Neural progenitor cell (in vitro differentiated cells): ENCODE results near the gene POR. TPM values are rescaled to one million over a fixed set of nuclear protein-coding genes. Genes with fewer than 3 reads are reported as not detected.

Experiments used
- DNase-seq: peaks from one replicate; pipeline ENCODE4 v3.0.0-alpha.2; 2016; ENCODE audit warnings: low spot score
- H2AFZ ChIP-seq: fragments of 200-600 bp; sonication (generic); replicated peaks from 2 replicates; pipeline ENCODE4 v1.6.1; 2016; ENCODE audit warnings: antibody characterized with exemption
- H3F3A ChIP-seq: fragments of 200-600 bp; sonication (generic); 2 replicates; pipeline ENCODE4 v1.6.1; 2016; ENCODE audit warnings: antibody characterized with exemption, low read depth
- H3K27ac ChIP-seq: fragments of 200-600 bp; sonication (generic); 2 replicates; pipeline ENCODE4 v1.5.1; 2016; ENCODE audit warnings: mild to moderate bottlenecking
- H3K27me3 ChIP-seq: fragments of 200-600 bp; sonication (generic); 2 replicates; pipeline ENCODE4 v1.6.1; 2016; ENCODE audit warnings: mild to moderate bottlenecking, moderate library complexity
- H3K36me3 ChIP-seq: fragments of 200-600 bp; sonication (generic); 2 replicates; pipeline ENCODE4 v1.5.1; 2016
- H3K4me1 ChIP-seq: fragments of 200-600 bp; sonication (generic); 2 replicates; pipeline ENCODE4 v1.6.1; 2016; ENCODE audit warnings: mixed run types
- H3K4me2 ChIP-seq: fragments of 200-600 bp; sonication (generic); 2 replicates; pipeline ENCODE4 v1.6.1; 2016
- H3K4me3 ChIP-seq: fragments of 200-600 bp; sonication (generic); 2 replicates; pipeline ENCODE4 v1.5.1; 2016
- H3K79me2 ChIP-seq: fragments of 200-600 bp; sonication (generic); 2 replicates; pipeline ENCODE4 v1.6.1; 2016; ENCODE audit warnings: low read depth
- H3K9ac ChIP-seq: fragments of 200-600 bp; sonication (generic); 2 replicates; pipeline ENCODE4 v1.6.1; 2016
- H3K9me3 ChIP-seq: fragments of 200-600 bp; sonication (generic); 2 replicates; pipeline ENCODE4 v1.5.1; 2016; ENCODE audit warnings: low read depth
- H4K20me1 ChIP-seq: fragments of 200-600 bp; sonication (generic); 2 replicates; pipeline ENCODE4 v1.6.1; 2016; ENCODE audit warnings: low read depth
- H3K27ac Mint-ChIP-seq: 3 replicates; pipeline ENCODE4 v1.8.0; 2021; ENCODE audit warnings: mixed read lengths
- H3K27me3 Mint-ChIP-seq: 2 replicates; pipeline ENCODE4 v1.8.0; 2022; ENCODE audit warnings: low read depth, mild to moderate bottlenecking, inconsistent platforms, moderate library complexity, mixed read lengths; ENCODE audit not compliant: insufficient read depth
- H3K36me3 Mint-ChIP-seq: 3 replicates; pipeline ENCODE4 v1.8.0; 2021; ENCODE audit warnings: mixed read lengths
- H3K4me1 Mint-ChIP-seq: 3 replicates; pipeline ENCODE4 v1.8.0; 2021; ENCODE audit warnings: mixed read lengths
- H3K4me3 Mint-ChIP-seq: 3 replicates; pipeline ENCODE4 v1.8.0; 2021; ENCODE audit warnings: mild to moderate bottlenecking, moderate library complexity, mixed read lengths
- H3K9me3 Mint-ChIP-seq: 3 replicates; pipeline ENCODE4 v1.8.0; 2020; ENCODE audit warnings: mixed read lengths
- EZH2 ChIP-seq: fragments of 200-600 bp; sonication (generic); IDR thresholded peaks from 2 replicates; pipeline ENCODE4 v1.6.1; 2017; ENCODE audit warnings: antibody characterized with exemption, mild to moderate bottlenecking, moderate library complexity
- EZH2phosphoT487 ChIP-seq: fragments of 200-600 bp; sonication (generic); IDR thresholded peaks from 2 replicates; pipeline ENCODE4 v1.6.1; 2017; ENCODE audit warnings: antibody characterized with exemption
- total RNA-seq: library from RNA; depleted of rRNA; stranded (reverse); fragments of >200 nt; gene quantifications from 2 replicates; pipeline ENCODE4 v1.2.3, GENCODE V29; 2015; ENCODE audit warnings: low replicate concordance
- TF ChIP-seq, protein P1 (sequence below): fragments of 200-600 bp; sonication (generic); IDR thresholded peaks from 2 replicates; pipeline ENCODE4 v1.5.1; 2017; ENCODE audit warnings: antibody characterized with exemption, mild to moderate bottlenecking

POR gene
- total RNA-seq, 1 donor from 2014 or later, result 38.6 TPM

GRCh38 chr7:75987805-75988567 is 73.0 kb downstream of the POR start:
- DNase-seq, result no peak
- H3K27ac Mint-ChIP-seq, result no peak overlapping the region
- Histone ChIP-seq H3K9me3 (no peaks in the 10 kb centered on the region), H3F3A (peaks cover 11% of the 10 kb centered on the region), H3K4me2 (no peak overlapping the region), H3K9ac (no peak overlapping the region), H4K20me1 (peaks cover under 1% of the 10 kb centered on the region), H3K27me3 (no peaks in the 10 kb centered on the region), H3K4me3 (no peak overlapping the region), H3K79me2 (no peaks in the 10 kb centered on the region), H2AFZ (no peak overlapping the region), H3K36me3 (no peaks in the 10 kb centered on the region), H3K4me1 (peaks cover 16% of the 10 kb centered on the region), H3K27ac (no peak overlapping the region)
- TF ChIP-seq EZH2 (no peak), EZH2phosphoT487 (no peak)
- peaks cover 11% of the 10 kb centered on the region for H3K36me3 Mint-ChIP-seq
- H3K4me1 Mint-ChIP-seq, result peaks cover 19% of the 10 kb centered on the region
- no peak overlapping the region for H3K4me3 Mint-ChIP-seq
- H3K27me3 Mint-ChIP-seq, result peaks cover 18% of the 10 kb centered on the region
- H3K9me3 Mint-ChIP-seq, result no peaks in the 10 kb centered on the region

DNA sequence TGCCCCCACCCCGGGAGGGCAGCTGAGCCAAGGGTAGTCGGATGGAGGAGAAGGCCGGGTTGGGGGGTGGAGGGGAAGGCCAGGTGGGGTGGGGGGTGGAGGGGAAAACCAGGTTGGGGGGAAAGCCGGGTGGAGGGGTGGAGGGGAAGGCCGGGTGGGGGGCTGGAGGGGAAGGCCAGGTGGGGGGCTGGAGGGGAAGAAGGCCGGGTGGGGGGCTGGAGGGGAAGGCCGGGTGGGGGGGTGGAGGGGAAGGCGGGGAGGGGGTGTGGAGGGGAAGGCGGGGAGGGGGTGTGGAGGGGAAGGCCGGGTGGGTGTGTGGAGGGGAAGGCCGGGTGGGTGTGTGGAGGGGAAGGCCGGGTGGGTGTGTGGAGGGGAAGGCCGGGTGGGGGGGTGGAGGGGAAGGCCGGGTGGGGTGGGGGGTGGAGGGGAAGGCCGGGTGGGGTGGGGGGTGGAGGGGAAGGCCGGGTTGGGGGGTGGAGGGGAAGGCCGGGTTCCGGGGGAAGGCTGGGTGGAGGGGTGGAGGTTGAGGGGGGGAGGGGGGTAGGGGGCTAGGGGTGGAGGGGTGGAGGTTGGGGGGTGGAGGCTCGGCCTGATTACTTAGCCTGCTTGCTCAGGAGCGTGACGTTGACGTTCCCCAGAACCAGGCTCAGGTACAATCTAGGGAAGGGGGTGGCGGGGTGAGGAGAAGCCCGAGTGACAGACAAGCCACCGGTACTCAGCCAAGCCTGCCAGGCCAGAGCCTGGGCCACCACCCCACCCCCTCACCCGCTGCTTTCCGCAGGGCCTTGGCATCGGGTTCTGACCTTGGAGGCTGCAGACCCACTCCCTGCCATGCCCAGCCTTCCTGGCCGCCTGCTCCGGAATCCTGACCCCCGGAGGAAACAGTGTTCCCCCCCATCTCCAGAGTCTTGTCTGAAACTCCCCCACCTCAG is 73.9 kb downstream of the POR start:
- Histone ChIP-seq H3K27me3 (no peaks in the 10 kb centered on the region), H2AFZ (no peak overlapping the region), H3K4me1 (peaks cover 23% of the 10 kb centered on the region), H3K4me3 (no peak overlapping the region), H3K4me2 (no peak overlapping the region), H3K79me2 (no peaks in the 10 kb centered on the region), H3F3A (peaks cover 18% of the 10 kb centered on the region), H4K20me1 (peaks cover 6% of the 10 kb centered on the region), H3K36me3 (no peaks in the 10 kb centered on the region), H3K27ac (no peak overlapping the region), H3K9ac (no peak overlapping the region), H3K9me3 (no peaks in the 10 kb centered on the region)
- Mint-ChIP-seq H3K36me3 (peaks cover 11% of the 10 kb centered on the region), H3K4me3 (no peak overlapping the region), H3K27me3 (peaks cover 18% of the 10 kb centered on the region), H3K9me3 (no peaks in the 10 kb centered on the region), H3K27ac (no peak overlapping the region), H3K4me1 (peaks cover 22% of the 10 kb centered on the region)
- no peak for DNase-seq
- TF ChIP-seq EZH2 (no peak), EZH2phosphoT487 (no peak)
- TF ChIP-seq, protein P1, sequence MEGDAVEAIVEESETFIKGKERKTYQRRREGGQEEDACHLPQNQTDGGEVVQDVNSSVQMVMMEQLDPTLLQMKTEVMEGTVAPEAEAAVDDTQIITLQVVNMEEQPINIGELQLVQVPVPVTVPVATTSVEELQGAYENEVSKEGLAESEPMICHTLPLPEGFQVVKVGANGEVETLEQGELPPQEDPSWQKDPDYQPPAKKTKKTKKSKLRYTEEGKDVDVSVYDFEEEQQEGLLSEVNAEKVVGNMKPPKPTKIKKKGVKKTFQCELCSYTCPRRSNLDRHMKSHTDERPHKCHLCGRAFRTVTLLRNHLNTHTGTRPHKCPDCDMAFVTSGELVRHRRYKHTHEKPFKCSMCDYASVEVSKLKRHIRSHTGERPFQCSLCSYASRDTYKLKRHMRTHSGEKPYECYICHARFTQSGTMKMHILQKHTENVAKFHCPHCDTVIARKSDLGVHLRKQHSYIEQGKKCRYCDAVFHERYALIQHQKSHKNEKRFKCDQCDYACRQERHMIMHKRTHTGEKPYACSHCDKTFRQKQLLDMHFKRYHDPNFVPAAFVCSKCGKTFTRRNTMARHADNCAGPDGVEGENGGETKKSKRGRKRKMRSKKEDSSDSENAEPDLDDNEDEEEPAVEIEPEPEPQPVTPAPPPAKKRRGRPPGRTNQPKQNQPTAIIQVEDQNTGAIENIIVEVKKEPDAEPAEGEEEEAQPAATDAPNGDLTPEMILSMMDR, result no peak

DNA sequence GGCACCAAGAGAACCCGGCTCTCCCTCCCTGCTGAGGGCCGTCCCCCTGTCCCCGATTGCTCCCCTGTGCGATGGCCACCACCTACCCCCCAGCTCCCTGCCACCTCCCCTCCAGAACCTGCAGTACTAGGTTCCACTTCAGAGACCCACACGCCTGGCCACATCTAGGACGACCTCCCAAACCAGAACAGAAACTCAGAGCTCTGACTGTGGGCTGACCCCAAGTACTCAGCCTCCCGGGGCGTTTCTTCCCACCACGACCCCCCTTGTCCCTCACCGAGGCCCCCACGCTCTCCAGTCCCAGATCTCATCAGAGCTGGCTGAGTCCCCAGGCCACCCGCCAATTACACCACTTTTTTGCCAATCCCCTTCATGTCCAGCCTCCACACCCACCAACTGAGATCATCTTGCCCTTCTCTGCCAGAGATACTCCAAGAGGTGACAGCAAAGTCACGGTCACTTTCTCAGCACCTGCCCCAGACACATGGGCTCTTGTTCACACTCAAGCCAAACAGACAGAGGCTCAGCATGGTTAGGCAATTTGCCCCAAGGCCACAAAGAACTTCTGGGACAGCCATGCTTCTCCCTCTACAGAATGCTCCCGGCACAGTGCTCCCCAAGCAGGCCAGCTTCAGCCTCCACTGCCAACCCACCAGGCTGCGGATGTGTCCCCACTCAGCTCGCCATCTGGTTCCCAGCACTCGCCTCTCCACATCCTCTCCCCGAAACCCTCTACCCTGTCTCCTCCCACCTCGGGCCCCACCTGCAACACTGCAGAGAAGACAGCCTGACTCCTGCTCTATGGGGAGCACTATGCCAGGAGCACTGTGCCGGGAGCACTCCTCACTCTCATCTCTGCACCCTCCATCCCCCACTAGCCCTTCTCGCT is 74.8 kb downstream of the POR start:
- TF ChIP-seq, protein P1, result no peak
- DNase-seq, result no peak
- Histone ChIP-seq H3K4me2 (no peak overlapping the region), H3K9ac (no peak overlapping the region), H3K27me3 (no peaks in the 10 kb centered on the region), H3K4me1 (peaks cover 23% of the 10 kb centered on the region), H3F3A (peaks cover 20% of the 10 kb centered on the region), H2AFZ (no peak overlapping the region), H3K79me2 (no peaks in the 10 kb centered on the region), H3K4me3 (no peak overlapping the region), H3K27ac (no peak overlapping the region), H3K9me3 (no peaks in the 10 kb centered on the region), H4K20me1 (peaks cover 6% of the 10 kb centered on the region), H3K36me3 (no peaks in the 10 kb centered on the region)
- Mint-ChIP-seq H3K9me3 (no peaks in the 10 kb centered on the region), H3K27ac (peak overlapping the region; percentile 55), H3K36me3 (peaks cover 11% of the 10 kb centered on the region), H3K27me3 (peaks cover 18% of the 10 kb centered on the region), H3K4me1 (peaks cover 23% of the 10 kb centered on the region), H3K4me3 (peak overlapping the region; percentile 45)
